ENCODE data around the gene HIPK1. TPM values are rescaled to one million over a fixed set of nuclear protein-coding genes. Genes with fewer than 3 reads are reported as not detected.

The HIPK1 gene
- total RNA-seq, 3 donors from 2014 or later (not counting 1 experiment from before 2014, with no cell fraction given) = 238 to 283 (median 261) TPM

GRCh38 chr1:113945329-113945728 lies 16.2 kb downstream of the HIPK1 start:
- intact Hi-C loops (cut with micrococcal nuclease) = no loop called here
- peak overlapping the region; percentile 1 for H3K4me3 Mint-ChIP-seq

DNA sequence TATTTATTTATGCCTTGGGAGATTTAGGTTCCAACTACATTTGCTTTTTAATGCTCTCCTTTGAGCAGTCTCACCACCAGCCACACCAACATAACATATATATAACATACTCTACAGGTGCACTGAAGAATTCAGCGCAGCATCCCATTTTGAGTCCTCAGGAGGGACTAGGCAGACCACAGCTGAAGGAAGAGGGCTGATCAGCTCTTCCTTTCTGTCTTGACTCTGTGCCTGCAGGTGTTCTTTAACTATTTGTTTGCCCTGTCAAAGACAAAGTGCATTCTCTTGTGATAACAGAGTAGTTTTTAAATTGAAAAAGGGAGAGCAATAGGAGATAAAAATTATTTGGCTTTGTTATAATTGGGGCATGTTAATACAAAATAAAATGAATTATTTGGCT lies 17.0 kb downstream of the HIPK1 start:
- Mint-ChIP-seq H3K27me3 (ENCODE audit: low read depth in 2 of 2) (no peaks in the 10 kb centered on the region), H3K36me3 (peaks cover 20% of the 10 kb centered on the region), H3K9me3 (no peaks in the 10 kb centered on the region), H3K27ac (peak overlapping the region; percentile 82 to 85), H3K4me3 (peak overlapping the region; percentile 63), H3K4me1 (peaks cover 61 to 65% of the 10 kb centered on the region in 2 donors)
- no peak overlapping the region for H3K27ac ChIP-seq (ENCODE audit: low read length)
- TF ChIP-seq, protein P1, sequence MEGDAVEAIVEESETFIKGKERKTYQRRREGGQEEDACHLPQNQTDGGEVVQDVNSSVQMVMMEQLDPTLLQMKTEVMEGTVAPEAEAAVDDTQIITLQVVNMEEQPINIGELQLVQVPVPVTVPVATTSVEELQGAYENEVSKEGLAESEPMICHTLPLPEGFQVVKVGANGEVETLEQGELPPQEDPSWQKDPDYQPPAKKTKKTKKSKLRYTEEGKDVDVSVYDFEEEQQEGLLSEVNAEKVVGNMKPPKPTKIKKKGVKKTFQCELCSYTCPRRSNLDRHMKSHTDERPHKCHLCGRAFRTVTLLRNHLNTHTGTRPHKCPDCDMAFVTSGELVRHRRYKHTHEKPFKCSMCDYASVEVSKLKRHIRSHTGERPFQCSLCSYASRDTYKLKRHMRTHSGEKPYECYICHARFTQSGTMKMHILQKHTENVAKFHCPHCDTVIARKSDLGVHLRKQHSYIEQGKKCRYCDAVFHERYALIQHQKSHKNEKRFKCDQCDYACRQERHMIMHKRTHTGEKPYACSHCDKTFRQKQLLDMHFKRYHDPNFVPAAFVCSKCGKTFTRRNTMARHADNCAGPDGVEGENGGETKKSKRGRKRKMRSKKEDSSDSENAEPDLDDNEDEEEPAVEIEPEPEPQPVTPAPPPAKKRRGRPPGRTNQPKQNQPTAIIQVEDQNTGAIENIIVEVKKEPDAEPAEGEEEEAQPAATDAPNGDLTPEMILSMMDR (IDR thresholded peaks at IDR 0.05) = no peak
- H3K9me3 ChIP-seq (ENCODE audit: control insufficient read depth, insufficient read depth, low read length) = no peaks in the 10 kb centered on the region
- WGBS (ENCODE audit: insufficient coverage) = 5% methylated on average over 1 of the region's 1 CpG
- no peaks in the 10 kb centered on the region for H3K27me3 ChIP-seq (ENCODE audit: control insufficient read depth, insufficient read depth, low read length)
- ATAC-seq (no peak), DNase-seq (peak in 1 of 2 donors; percentile 41)
- H3K36me3 ChIP-seq (ENCODE audit: control insufficient read depth, insufficient read depth, low read length) = peaks cover 31% of the 10 kb centered on the region
- H3K4me1 ChIP-seq (ENCODE audit: control insufficient read depth, insufficient read depth, low read length) = peaks cover 21% of the 10 kb centered on the region
- no peak overlapping the region for H3K4me3 ChIP-seq (ENCODE audit: low read length)
- intact Hi-C loops (cut with micrococcal nuclease) = loop anchor here (2.0 kb wide), 2 partner anchors 15 to 17 kb away; no protein-coding TSS in a partner anchor

More at GRCh38 chr1:113945329-113945728, 16.2 kb downstream of the HIPK1 start:
- Histone ChIP-seq H3K36me3 (ENCODE audit: control insufficient read depth, insufficient read depth, low read length) (peaks cover 38% of the 10 kb centered on the region), H3K4me3 (ENCODE audit: low read length) (no peak overlapping the region), H3K27ac (ENCODE audit: low read length) (no peak overlapping the region), H3K27me3 (ENCODE audit: control insufficient read depth, insufficient read depth, low read length) (no peaks in the 10 kb centered on the region), H3K9me3 (ENCODE audit: control insufficient read depth, insufficient read depth, low read length) (no peaks in the 10 kb centered on the region), H3K4me1 (ENCODE audit: control insufficient read depth, insufficient read depth, low read length) (peaks cover 29% of the 10 kb centered on the region)
- Mint-ChIP-seq H3K4me1 (peaks cover 68 to 69% of the 10 kb centered on the region in 2 donors), H3K27ac (peak overlapping the region; percentile 82 to 85), H3K27me3 (ENCODE audit: low read depth in 2 of 2) (no peaks in the 10 kb centered on the region), H3K9me3 (no peaks in the 10 kb centered on the region), H3K36me3 (peaks cover 20% of the 10 kb centered on the region)
- DNase-seq (no peak), ATAC-seq (no peak)
- WGBS (ENCODE audit: insufficient coverage) = 100% methylated on average over 1 of the region's 1 CpG
- TF ChIP-seq, protein P1 (IDR thresholded peaks at IDR 0.05) = no peak

- no peaks in the 10 kb centered on the region for H3K9me3 Mint-ChIP-seq
- H3K4me3 Mint-ChIP-seq = peak overlapping the region; percentile 63
- peak overlapping the region; percentile 74 for H3K27ac ChIP-seq (ENCODE audit: low read length)
- no peaks in the 10 kb centered on the region for H3K9me3 ChIP-seq (ENCODE audit: control insufficient read depth, insufficient read depth, low read length)
- TF ChIP-seq, protein P1 (IDR thresholded peaks at IDR 0.05) = no peak
- H3K4me3 ChIP-seq (ENCODE audit: low read length) = no peak overlapping the region
- no peaks in the 10 kb centered on the region for H3K27me3 ChIP-seq (ENCODE audit: control insufficient read depth, insufficient read depth, low read length)
- WGBS (ENCODE audit: insufficient coverage) = 30% methylated on average over 3 of the region's 3 CpGs
- H3K4me1 Mint-ChIP-seq = peaks cover 65 to 67% of the 10 kb centered on the region in 2 donors
- intact Hi-C loops (cut with micrococcal nuclease) = loop anchor here (2.0 kb wide), 2 partner anchors 16 kb away; no protein-coding TSS in a partner anchor
- DNase-seq = no peak
- H3K36me3 ChIP-seq (ENCODE audit: control insufficient read depth, insufficient read depth, low read length) = peaks cover 26% of the 10 kb centered on the region
- H3K27ac Mint-ChIP-seq = peak overlapping the region; percentile 82 to 85
- peak in 2 of 3 donors; percentile 13 to 19 for ATAC-seq
- no peaks in the 10 kb centered on the region for H3K27me3 Mint-ChIP-seq (ENCODE audit: low read depth in 2 of 2)
- H3K36me3 Mint-ChIP-seq = peaks cover 20% of the 10 kb centered on the region
- H3K4me1 ChIP-seq (ENCODE audit: control insufficient read depth, insufficient read depth, low read length) = peaks cover 19% of the 10 kb centered on the region
Observed at GRCh38 chr1:113946678-113947387, 17.7 kb downstream of the HIPK1 start.

Measured in natural killer cell (primary cell).